Stimulated activated CD8-positive, alpha-beta memory T cell treated with anti-CD3 and anti-CD28 coated beads, Interleukin-15, amount 100 ng/mL, for 24 hours (primary cell): ENCODE results near the gene ZNF792.
"Not testable (repeated sequence)": the region's sequence is repeated elsewhere in the genome, so short reads cannot be mapped to it uniquely, and the experiment has no call there.

Source experiments
- DNase-seq: peaks from one replicate; pipeline ENCODE4 v3.0.0-alpha.2; 2020; ENCODE audit warnings: low read depth

ZNF792 gene

DNA sequence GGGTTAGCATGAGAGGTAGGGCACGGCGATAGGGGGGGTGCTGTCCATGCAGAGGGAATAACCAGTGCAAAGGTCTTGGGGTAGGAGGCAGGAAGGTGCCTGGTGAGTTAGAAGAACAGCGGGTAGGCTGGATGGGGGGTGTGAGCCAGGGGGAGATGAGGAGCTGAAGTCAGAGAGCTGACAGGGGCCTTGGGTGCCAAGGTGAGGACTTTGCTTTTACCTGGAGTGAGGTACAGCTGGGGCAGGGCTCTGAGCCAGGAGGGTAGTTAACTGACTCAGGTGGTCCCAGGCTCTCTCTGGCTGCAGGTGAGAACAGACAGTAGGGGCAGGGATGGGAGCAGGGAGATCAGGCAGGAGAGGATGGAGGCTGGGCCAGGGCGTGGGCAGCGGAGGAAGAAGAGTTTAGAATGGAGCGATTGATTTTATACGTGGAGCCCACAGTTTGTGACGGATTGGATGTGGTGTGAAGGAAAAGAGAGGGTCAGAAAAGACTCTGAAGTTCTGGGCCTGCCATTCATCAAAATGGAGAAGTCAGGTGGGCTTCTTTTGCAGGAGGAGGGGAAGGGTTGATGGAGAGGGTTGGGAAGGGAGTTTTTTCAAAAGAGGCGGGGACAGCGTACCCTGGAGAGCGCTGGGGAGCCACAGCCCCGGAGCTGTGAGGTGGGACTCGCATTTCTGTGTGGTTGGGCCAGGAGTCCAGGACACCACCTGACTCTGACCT is 34.9 kb upstream of the ZNF792 start:
- DNase-seq, result no peak

DNA sequence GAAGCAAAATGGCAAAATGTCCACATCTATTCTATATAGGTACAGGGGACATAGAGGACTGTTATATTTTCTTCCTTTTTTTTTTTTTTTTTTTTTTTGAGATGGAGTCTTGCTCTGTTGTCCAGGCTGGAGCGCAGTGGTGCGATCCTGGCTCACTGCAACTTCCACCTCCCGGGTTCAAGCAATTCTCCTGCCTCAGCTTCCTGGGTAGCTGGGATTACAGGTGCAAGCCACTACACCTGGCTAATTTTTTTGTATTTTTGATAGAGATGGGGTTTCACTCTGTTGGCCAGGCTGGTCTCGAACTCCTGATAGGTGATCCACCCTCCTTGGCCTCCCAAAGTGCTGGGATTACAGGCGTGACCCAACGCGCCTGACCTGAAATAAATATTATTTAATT is 34.2 kb upstream of the ZNF792 start:
- DNase-seq, result not testable (repeated sequence)

DNA sequence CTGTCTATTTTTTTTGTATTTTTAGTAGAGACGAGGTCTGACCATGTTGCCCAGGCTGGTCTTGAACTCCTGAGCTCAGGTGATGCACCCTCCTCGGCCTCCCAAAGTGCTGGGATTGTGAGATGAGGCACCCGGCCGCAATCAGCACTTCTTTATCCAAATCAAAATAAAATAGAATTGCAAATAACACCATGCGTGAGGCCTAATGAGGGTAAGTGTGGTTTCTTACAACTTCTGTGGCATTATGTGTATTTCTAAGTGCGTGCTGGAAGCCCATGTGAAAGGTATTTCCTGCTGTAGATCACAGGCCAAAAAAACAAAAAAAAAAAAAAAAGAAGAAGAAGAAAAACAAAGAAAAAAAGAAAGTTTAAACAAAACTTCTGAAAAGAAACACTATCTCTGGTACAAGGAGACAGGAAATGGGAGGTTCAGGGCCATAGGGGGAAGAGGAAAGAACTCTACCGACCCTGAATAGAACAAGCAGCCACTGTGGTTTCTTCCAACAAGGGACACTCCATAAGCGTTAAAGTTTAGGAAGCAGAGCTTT is 33.1 kb upstream of the ZNF792 start:
- no peak for DNase-seq

DNA sequence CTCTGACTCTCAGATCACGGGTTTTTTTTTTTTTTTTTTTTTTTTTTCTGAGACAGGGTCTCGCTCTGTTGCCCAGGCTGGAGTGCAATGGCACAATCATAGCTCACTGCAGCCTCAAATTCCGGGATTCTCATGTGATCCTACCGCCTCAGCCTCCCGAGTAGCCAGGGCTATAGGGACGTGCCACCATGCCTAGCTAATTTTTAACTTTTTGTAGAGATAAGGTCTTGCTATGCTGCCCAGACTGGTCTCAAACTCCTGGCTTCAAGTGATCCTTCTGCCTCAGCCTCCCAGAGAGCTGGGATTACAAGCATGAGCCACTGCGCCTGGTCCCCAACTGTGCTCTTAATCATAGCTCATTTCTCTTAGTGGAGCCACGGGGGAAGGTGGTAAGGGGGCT is 31.5 kb upstream of the ZNF792 start:
- no peak for DNase-seq

DNA sequence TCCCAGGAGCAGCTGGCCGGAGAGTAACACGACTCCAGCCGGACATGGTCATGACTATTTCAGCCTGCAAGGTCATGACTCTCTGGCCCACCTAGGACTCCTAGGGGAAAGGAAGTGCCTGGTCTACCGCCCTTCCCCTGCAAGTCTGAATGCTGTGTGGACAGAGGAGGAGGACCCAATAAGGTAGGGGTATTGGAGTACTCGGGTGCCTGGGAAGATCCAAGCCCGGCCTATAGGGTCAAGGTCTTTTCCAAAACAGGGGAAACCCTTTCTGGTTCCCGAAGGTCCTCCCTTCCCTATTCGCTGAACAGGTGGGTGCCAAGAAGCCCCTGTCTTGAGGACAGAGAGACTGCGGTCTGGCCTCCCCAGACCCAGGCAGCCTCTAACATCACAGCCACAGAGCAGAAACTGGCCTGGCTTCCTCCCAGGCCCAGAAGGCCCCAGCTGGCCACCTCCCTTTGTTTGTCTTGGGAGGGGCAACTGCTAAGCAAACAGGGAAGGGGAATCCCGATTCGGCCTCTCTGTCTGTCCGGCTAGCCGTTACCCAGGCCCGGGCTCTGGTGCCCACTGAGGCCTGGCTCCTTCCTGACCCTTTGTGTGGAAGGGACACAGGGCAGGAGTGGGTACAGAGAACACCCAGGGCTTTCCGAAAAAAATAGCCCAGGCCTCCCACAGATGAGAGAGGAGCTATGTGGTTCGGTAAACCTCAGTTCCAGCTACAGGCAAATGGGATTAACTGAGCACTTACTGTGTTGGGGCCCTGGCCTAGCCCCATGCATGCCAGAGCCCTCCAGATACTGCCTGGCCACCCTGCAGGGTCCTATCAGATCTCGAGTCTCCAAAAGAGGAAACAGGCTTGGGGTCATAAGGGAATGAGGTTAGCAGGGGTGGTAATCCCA is 30.9 kb upstream of the ZNF792 start:
- DNase-seq, result no peak

DNA sequence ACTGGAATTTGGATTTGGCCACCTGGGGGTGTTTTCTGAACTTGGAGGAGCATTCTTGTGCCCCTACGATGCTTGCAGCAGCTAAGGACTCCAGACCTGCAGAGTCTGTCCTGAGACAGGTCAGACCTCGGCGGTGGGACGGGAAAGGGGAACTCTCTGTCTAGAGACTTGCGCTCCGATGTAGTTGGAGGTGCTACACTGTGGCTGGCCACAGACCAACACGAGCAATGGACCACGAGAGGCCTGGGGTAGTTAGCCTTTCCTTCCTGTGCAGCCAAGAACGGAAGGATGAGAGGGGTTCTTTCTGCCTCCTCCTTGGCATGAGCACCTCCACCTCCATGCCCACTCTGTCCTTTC is 30.2 kb upstream of the ZNF792 start:
- DNase-seq, result no peak

DNA sequence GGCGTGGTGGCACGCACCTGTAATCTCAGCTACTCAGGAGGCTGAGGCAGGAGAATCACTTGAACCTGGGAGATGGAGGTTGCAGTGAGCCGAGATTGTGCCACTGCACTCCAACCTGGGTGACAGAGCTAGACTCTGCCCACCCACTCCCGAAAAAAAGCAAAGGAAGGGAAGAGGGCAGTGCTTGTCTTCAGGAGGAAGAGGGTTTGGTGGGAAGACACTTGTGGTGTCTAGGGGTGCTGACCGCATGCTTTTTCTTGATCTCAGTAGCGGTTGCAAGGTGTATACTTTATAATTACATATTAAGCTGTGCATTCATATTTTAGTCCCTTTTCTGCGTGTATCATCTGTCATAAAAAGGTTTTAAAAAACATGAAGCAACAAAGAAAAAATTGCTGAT is 28.6 kb upstream of the ZNF792 start:
- not testable (repeated sequence) for DNase-seq

DNA sequence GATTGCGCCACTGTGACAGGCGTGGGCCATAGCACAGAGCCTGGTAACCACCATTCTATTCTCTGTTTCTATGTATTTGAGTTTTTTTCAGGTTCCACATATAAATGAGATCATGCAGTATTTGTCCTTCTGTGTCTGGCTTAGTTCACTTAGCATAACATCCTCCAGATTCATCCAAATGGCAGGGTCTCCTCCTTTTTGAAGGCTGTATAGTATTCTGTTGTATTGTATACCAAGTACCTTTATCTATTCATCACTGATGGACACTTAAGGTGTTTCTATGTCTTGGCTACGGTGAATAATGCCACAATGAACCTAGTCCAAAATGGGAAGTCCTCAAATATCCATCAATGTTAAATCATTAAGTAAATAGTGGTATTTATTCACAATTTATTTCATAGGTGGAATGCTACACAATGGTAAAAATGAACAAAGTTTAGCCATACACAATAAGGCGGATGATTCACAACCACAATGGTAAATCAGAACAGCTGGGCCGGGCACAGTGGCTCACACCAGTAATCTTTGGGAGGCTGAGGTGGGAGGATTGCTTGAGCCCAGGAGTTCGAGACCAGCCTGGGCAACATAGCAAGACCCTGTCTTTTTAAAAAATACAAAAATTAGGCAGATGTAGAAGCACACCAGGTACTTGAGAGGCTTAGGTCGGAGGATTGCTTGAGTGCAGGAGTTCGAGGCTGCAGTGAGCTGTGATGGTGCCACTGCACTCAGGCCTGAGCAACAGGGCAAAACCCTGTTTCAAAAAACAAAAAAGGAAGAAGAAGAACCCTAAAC is 27.7 kb upstream of the ZNF792 start:
- no peak for DNase-seq

DNA sequence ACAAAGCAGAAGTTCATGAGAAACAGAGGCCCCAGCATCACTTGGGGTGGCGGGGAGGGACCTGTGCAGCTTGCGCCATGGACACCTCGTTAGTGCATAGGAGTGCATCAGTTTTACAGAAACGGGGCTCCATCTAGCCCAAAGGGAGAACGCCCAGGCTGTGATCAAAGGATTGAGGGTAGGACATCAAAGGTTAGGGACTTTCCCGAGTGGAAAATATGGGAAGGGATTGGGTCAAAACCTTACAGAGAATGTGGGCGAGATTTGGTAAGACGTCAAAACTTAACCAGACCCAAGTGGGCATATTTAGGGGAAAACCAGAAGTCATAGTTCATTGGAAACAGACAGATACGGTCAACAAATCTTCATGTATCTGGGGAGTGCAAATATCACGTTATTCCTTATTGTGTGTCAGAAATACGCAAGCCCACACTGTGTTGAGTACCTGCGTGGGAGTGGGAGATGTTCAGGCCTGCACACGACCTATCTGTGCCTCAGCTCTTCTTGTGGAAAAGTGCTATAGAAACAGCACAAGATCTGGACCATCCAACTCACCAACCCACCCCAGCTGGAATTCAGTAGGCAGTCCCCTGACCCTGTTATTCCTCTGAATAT is 26.7 kb upstream of the ZNF792 start:
- no peak for DNase-seq

DNA sequence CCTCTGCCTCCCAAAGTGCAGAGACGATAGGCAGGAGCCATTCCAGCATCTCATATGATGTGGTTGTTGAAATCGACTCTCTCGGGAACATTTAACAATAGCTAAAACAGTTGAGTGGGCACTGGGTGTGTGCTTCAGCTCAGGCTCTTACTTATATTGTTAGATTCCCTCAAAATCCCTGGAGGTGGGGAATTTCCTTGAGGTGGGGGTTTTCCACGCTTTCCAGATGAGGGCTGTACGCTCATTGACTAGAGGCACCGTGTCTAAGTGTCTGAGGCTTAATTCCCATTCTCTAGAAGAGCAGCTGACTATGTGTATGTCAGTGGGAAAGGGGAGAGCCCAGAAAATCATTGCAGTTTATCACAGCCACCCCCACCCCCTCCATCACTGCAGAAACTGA is 25.3 kb upstream of the ZNF792 start:
- DNase-seq, result no peak

DNA sequence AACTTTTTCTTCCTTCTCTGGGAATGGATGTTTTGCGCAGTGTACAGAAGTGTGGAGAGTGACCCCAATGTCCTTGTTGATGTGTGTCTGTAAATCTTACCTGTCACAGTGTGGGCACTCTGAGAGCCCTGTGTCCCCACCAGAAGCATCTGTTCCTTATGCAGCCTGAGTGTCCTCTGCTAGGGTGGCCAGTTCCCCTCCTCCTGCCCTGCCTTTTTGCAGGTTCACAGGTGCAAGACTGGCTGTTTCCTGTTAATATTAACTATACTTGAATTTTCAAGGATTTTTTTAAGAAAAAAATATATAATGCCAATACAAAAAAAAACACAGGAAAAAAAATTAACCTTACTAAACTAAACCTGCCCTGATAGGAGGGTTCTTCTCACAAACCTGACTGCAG is 24.1 kb upstream of the ZNF792 start:
- no peak for DNase-seq

DNA sequence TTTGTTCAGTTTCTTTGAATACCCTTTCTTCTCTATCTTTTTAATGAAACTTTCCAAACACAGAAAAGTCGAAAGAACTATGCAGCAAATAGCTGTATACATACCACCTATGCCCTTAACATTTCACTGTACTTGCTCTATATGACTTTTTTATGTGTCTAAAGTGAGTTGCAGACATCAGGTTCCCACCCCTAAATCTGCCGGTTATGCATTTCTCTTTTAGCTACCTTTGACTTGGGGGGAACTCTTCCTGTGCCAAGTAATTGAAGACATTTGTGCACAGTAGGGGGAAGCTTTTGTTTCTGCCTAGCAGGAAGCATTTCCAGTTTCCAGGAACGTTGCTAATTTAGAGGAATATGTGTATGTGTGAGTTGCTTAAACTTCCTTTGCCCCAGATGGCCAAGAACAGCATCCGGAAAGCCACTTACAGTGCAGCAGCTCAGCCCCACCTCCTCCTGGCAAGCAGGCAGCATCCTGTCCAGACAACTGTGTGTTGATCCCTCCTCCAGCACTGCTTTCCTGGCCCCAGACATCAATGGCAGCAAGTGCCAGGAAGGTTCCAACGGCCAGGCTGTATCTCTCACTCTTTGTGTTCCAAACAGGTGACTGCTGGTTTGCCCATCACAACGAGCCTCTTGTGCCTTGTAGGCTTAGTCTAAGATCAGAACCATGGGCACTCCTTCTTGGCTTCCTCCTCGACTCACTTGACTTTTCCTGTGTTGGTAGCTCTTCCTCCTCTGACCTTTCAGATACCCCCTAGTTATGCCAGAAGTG is 21.4 kb upstream of the ZNF792 start:
- DNase-seq, result no peak

DNA sequence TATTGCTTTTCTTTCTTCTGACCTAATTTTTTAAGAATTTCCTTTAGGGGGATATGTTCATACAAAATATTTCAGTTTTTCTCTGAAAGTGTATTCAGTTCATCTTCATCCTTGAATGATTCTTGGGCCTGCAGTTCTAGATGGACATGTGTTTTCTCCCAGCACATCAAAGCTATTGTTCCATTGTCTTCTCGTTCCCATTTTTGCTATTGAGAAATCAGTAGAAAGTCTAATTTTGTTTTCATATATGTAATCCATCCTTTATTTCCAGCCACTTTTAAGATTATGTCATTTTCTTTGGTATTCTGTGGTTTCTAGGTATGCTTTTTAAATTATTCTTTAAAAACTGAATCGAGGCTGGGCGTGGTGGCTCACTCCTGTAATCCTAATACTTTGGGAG is 20.3 kb upstream of the ZNF792 start:
- no peak for DNase-seq

DNA sequence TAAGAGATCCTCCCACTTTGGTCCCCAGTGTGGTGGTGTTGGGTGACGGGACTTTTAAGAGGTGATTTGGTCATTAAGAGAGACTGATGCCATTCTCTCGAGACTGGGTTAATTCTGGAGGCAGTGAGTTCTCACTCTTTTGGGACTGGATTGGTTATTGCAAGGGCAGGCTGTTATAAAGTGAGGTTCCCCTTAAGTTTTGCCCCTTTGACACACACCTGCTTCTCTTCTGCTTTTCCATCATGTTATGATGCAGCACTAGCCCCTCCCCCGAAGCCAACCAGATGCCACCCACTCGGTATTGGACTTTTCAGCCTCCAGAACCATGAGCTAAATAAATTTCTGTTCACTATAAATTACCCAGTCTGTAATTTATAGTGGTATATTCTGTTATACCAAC is 19.8 kb upstream of the ZNF792 start:
- DNase-seq, result no peak

DNA sequence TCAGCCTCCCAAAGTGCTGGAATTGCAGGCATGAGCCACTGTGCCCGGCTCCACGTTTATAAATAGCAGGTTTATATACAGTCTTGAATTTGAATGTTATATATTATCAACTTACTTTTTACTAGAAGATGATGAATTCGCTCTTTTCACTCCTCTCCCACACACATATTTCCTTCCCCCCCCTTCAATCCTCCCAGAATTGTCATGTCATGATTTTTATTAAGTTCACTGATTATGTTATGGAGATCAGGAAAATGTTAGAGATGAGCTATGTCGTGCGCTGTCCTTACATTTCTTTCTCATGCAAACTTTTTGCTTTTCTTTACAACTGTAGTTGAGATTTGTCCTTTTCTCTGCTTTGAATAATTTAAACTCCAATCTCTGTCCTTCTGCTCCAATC is 18.2 kb upstream of the ZNF792 start:
- no peak for DNase-seq

DNA sequence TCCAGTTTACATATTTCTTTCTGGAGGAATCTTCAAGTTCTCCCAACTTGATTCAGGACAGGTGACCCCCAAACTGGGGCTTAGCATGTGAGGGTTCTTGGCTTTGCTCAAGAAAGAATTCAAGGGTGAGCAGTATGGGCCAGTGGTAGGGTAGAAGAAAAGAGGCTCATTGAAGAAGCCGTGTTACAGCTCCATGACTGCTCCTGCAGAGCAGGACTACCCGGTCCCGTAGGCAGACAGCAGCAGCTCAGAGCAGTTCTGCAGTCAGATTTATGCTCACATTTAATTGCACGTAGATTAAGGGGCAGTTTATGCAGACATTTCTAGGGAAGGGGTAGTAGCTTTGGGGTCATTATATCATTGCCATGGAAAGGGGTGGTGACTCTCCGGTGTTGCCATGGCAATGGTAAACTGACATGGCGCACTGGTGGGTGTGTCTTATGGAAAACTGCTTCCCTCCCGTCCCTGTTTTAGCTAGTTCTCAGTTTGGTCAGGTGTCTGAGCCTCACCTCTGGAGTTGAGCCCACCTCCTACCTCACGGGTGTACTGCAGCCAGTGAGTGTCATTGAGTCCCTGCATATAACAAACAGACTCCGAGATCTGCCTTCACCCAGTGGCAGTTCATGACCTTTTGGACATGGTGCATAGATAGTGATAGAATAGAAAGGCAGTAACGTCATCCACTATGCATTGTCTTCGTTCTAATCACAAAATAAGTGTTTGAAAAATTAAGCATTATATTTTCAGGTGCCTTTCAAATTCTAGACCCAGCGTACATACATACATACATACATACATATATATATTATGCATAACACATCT is 16.0 kb upstream of the ZNF792 start:
- DNase-seq, result no peak

DNA sequence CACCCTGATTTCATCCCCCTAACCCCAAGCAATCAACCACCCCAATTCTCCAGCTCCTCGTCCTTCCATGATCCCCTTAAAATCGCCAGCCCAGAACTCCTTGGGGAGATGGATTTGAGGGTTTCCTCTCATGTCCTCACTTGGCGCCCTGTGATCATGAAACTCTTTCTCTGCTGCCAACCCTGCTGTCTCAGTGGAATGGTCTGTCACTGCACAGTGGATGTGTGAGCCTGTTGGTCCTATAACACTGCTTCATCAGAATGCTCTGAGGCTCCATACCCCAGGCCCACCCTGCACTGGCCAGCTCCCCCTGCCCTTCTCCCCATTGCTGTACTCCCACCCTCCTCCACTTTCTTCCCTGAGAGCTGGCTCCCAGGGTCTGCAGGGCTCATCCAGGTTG is 12.6 kb upstream of the ZNF792 start:
- no peak for DNase-seq

DNA sequence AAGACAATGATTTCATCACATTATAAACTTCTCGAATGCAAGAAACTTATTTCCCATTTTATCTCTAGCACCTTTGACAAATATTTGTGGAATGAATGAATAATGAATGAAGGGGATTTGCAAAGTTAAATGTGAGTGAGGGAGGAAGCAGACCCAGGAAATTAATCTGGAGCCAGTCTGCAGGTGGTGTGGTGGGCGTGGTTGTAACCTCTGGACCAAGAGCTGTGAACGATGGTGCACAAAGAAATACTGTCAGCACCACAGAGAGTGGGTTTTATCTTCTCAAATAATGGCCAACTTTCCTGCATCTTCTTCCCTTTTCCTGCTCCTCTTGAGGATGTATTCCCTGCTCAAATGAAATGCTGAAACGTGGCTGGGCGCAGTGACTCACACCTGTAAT is 11.0 kb upstream of the ZNF792 start:
- no peak for DNase-seq

DNA sequence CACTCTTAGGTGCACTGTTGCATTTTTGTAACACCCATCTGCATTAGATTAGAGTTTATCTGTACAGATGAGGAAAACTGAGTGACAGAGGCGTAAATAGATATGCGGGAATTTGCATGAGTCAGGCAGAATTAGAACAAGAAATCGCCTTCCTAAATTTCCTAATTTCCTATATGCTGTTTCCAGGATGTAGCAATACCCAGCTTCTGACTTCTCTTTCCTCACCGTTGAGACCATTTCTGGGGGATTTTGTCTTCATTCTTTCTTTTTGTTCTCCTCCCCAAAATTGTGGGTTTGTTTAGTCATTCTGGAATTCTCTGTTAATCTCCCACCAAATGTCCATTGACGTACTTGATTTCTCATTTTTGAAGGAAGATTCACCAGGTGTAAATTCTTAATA is 10.6 kb upstream of the ZNF792 start:
- DNase-seq, result no peak

DNA sequence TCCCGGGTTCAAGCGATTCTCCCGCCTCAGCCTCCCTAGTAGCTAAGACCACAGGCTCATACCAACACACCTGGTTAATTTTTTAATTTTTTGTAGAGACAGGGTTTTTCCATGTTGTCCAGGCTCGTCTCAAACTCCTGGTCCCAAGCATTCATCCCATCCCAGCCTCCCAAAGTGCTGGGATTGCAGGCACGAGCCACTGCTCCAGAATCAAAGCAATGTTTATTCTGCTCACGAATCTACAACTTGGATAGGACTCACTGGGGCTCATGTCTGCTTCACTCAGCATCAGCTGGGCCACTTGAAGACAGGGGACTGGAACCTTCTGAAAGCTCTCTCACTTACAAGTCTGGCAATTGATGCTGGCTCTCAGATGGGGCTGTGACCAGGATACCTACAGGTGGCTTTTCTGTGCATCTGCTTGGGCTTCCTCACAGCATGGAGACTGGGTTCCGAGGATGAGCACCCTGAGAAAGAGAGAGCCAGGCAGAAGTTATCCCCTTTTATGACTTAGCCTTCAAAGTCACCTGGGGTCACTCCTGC is 8.2 kb upstream of the ZNF792 start:
- no peak for DNase-seq
